Activated effector memory CD4-positive, alpha-beta T cell treated with anti-CD3 and anti-CD28 coated beads, Interleukin-2, amount 50 U/mL, for 16 hours (primary cell): ENCODE data around the gene MYRF.
A peak's percentile ranks its signal among the peaks of the same experiment; 100 is the strongest.

Experiments used
- DNase-seq: peaks from one replicate; pipeline ENCODE4 v3.0.0-alpha.2; 2020

The MYRF gene

GRCh38 chr11:61752117-61752924 lies at the start of gene MYRF:
MYRF (plus strand) TSS chr11:61752636; CDS start chr11:61752745, 109 bp downstream.
- peak; percentile 87 for DNase-seq

- DNase-seq, result no peak
Observed at GRCh38 chr11:61702701-61703312, 49.6 kb upstream of the MYRF start.

- DNase-seq, result no peak
Observed at GRCh38 chr11:61704838-61705237, 47.6 kb upstream of the MYRF start.

- DNase-seq, result no peak
Observed at GRCh38 chr11:61706452-61707400, 45.7 kb upstream of the MYRF start.

- no peak for DNase-seq
Observed at GRCh38 chr11:61707574-61707973, 44.9 kb upstream of the MYRF start.

GRCh38 chr11:61709110-61709509 lies 43.3 kb upstream of the MYRF start:
- no peak for DNase-seq

GRCh38 chr11:61709572-61709971 lies 42.9 kb upstream of the MYRF start:
- no peak for DNase-seq

GRCh38 chr11:61710019-61710418 lies 42.4 kb upstream of the MYRF start:
- no peak for DNase-seq

- no peak for DNase-seq
Observed at GRCh38 chr11:61711037-61711436, 41.4 kb upstream of the MYRF start.

- DNase-seq, result no peak
Observed at GRCh38 chr11:61711498-61711897, 40.9 kb upstream of the MYRF start.

GRCh38 chr11:61712314-61712713 lies 40.1 kb upstream of the MYRF start:
- DNase-seq, result no peak

GRCh38 chr11:61712846-61713245 lies 39.6 kb upstream of the MYRF start:
- DNase-seq, result no peak

- no peak for DNase-seq
Observed at GRCh38 chr11:61713464-61713863, 39.0 kb upstream of the MYRF start.

GRCh38 chr11:61713906-61714305 lies 38.5 kb upstream of the MYRF start:
- DNase-seq, result no peak

GRCh38 chr11:61714316-61714715 lies 38.1 kb upstream of the MYRF start:
- DNase-seq, result no peak

GRCh38 chr11:61714916-61715315 lies 37.5 kb upstream of the MYRF start:
- DNase-seq, result no peak

- DNase-seq, result no peak
Observed at GRCh38 chr11:61715867-61716266, 36.6 kb upstream of the MYRF start.

GRCh38 chr11:61716478-61717285 lies 35.8 kb upstream of the MYRF start:
- DNase-seq, result no peak

GRCh38 chr11:61717286-61718033 lies 35.0 kb upstream of the MYRF start:
- DNase-seq, result no peak

- DNase-seq, result no peak
Observed at GRCh38 chr11:61718046-61718531, 34.3 kb upstream of the MYRF start.

- DNase-seq, result no peak
Observed at GRCh38 chr11:61718621-61719302, 33.7 kb upstream of the MYRF start.
